Measurements from ENCODE around the gene BPNT1. TPM values are rescaled to one million over a fixed set of nuclear protein-coding genes. Genes with fewer than 3 reads are reported as not detected.

BPNT1 gene
- total RNA-seq, 1 experiment from 2014 or later: 13.6 TPM

DNA sequence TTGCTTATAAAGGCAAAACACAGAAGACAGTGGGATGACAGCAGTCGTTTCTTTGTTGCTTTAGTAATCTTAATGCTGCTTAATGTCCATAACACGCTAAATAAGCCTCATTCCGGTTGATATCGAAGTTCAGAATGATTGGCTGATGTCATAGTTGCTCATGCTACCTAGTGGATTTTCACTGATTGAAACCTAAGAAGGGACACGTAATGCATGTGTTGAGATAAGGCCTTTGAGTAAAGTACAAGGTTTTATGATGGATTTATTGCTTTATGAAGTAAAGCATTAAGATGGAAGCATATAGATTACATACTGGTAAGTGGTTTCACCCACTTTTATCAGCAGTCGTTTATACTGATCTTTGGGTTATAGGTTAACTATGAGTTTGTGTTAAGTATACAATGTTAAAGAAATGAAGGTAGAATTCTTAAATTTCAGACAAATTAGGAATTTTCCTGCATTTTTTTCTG, 29.5 kb upstream of the BPNT1 start:
- H4K8ac ChIP-seq (replicated peaks; ENCODE audit: insufficient read length, low read depth, low read length): no peak overlapping the region
- H3K79me1 ChIP-seq (ENCODE audit: insufficient read depth, low read depth, low read length, poor library complexity, severe bottlenecking): no peaks in the 10 kb centered on the region
- H3K56ac ChIP-seq (ENCODE audit: insufficient read length, low read depth, low read length): no peak overlapping the region
- H3K27ac ChIP-seq (ENCODE audit: insufficient read length, low read depth, low read length): no peak overlapping the region
- no peak overlapping the region for H3K9ac ChIP-seq (ENCODE audit: extremely low read depth, insufficient read length, low read length)
- no peak overlapping the region for H3K18ac ChIP-seq (ENCODE audit: insufficient read length, low read depth, low read length)
- Mint-ChIP-seq H3K4me3 (no peak overlapping the region), H3K9me3 (no peaks in the 10 kb centered on the region), H3K27me3 (ENCODE audit: low read depth) (no peaks in the 10 kb centered on the region), H3K4me1 (no peaks in the 10 kb centered on the region), H3K36me3 (ENCODE audit: insufficient read depth in 1 of 3, low read depth in 3 of 3) (peaks cover 3 to 30% (median 18%) of the 10 kb centered on the region in 3 experiments; a peak in 6 of 7 replicates), H3K27ac (no peak overlapping the region)
- no peak overlapping the region for H2BK12ac ChIP-seq (ENCODE audit: insufficient read length, low read depth, low read length)
- no peak overlapping the region for H2BK15ac ChIP-seq (ENCODE audit: low read depth, low read length)
- H2BK120ac ChIP-seq (ENCODE audit: low read depth, low read length, poor library complexity, severe bottlenecking): no peak overlapping the region
- no peak overlapping the region for H2AFZ ChIP-seq (ENCODE audit: low read length)
- TF ChIP-seq, protein P1, sequence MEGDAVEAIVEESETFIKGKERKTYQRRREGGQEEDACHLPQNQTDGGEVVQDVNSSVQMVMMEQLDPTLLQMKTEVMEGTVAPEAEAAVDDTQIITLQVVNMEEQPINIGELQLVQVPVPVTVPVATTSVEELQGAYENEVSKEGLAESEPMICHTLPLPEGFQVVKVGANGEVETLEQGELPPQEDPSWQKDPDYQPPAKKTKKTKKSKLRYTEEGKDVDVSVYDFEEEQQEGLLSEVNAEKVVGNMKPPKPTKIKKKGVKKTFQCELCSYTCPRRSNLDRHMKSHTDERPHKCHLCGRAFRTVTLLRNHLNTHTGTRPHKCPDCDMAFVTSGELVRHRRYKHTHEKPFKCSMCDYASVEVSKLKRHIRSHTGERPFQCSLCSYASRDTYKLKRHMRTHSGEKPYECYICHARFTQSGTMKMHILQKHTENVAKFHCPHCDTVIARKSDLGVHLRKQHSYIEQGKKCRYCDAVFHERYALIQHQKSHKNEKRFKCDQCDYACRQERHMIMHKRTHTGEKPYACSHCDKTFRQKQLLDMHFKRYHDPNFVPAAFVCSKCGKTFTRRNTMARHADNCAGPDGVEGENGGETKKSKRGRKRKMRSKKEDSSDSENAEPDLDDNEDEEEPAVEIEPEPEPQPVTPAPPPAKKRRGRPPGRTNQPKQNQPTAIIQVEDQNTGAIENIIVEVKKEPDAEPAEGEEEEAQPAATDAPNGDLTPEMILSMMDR (conservative IDR thresholded peaks at IDR 0.05): no peak
- no peak overlapping the region for H2AK5ac ChIP-seq (ENCODE audit: insufficient read length, low read length)
- H3K79me2 ChIP-seq (ENCODE audit: insufficient read depth, low read length): no peaks in the 10 kb centered on the region
- H3K23ac ChIP-seq (ENCODE audit: insufficient read length, low read depth, low read length): no peak overlapping the region
- H3K4me2 ChIP-seq (ENCODE audit: insufficient read depth, insufficient read length, low read length): no peak overlapping the region
- no peak overlapping the region for H4K5ac ChIP-seq (ENCODE audit: insufficient read length, low read depth, low read length)
- no peak overlapping the region for H3K14ac ChIP-seq (ENCODE audit: insufficient read depth, low read length)
- no peak overlapping the region for H3K4ac ChIP-seq (ENCODE audit: low read depth, low read length)
- DNase-seq: no peak
- no peaks in the 10 kb centered on the region for H3K23me2 ChIP-seq (ENCODE audit: insufficient read length, low read depth, low read length, poor library complexity, severe bottlenecking)
- H4K20me1 ChIP-seq (ENCODE audit: control insufficient read depth, insufficient read depth, insufficient read length): no peaks in the 10 kb centered on the region
- no peaks in the 10 kb centered on the region for H3K27me3 ChIP-seq (ENCODE audit: insufficient read depth, low read length)
- no peaks in the 10 kb centered on the region for H3K9me3 ChIP-seq (ENCODE audit: control insufficient read depth, low read depth, low read length)
- H3K4me1 ChIP-seq (ENCODE audit: insufficient read depth, low read length): no peaks in the 10 kb centered on the region
- H2BK20ac ChIP-seq (ENCODE audit: low read depth, low read length, poor library complexity, severe bottlenecking): no peak overlapping the region
- WGBS (ENCODE audit: extremely low coverage, insufficient read length, low lambda C conversion rate): no CpG with 5 or more reads among the region's 6 CpGs
- no peak overlapping the region for H3T11ph ChIP-seq (ENCODE audit: low read length)
- no peak overlapping the region for H2BK5ac ChIP-seq (ENCODE audit: insufficient read length, low read length)
- no peak overlapping the region for H4K91ac ChIP-seq (ENCODE audit: insufficient read length, low read depth, low read length)

All from H9 (cell line).